GM19467 (cell line): Measurements from ENCODE around the gene PRKG2.

Source experiments
- ATAC-seq: cut with Tn5 transposase; IDR thresholded peaks from one replicate; pipeline ENCODE4 v1.9.1; 2021; ENCODE audit warnings: mild to moderate bottlenecking, moderate library complexity; ENCODE audit not compliant: unreplicated experiment

Gene PRKG2

GRCh38 chr4:81102107-81102506 lies 112.9 kb downstream of the PRKG2 start:
- ATAC-seq, result no peak

GRCh38 chr4:81096566-81096965 lies 118.5 kb downstream of the PRKG2 start:
- ATAC-seq, result no peak

- ATAC-seq, result no peak
Measured at GRCh38 chr4:81095389-81095788, 119.6 kb downstream of the PRKG2 start.

- ATAC-seq, result no peak
Measured at GRCh38 chr4:81093720-81094401, 121.2 kb downstream of the PRKG2 start.

- no peak for ATAC-seq
Measured at GRCh38 chr4:81085979-81086378, 129.0 kb downstream of the PRKG2 start.

- ATAC-seq, result no peak
Measured at GRCh38 chr4:81085291-81085690, 129.7 kb downstream of the PRKG2 start.

GRCh38 chr4:81084634-81085033 lies 130.4 kb downstream of the PRKG2 start:
- no peak for ATAC-seq

- ATAC-seq, result no peak
Measured at GRCh38 chr4:81084029-81084428, 131.0 kb downstream of the PRKG2 start.

- ATAC-seq, result no peak
Measured at GRCh38 chr4:81081156-81081555, 133.9 kb downstream of the PRKG2 start.

- no peak for ATAC-seq
Measured at GRCh38 chr4:81071013-81071412, 144.0 kb downstream of the PRKG2 start.

GRCh38 chr4:81069706-81070331 lies 145.2 kb downstream of the PRKG2 start:
- ATAC-seq, result peak; percentile 95

GRCh38 chr4:81065446-81065845 lies 149.6 kb downstream of the PRKG2 start:
- no peak for ATAC-seq

GRCh38 chr4:81062001-81062400 lies 153.0 kb downstream of the PRKG2 start:
- no peak for ATAC-seq

- ATAC-seq, result no peak
Measured at GRCh38 chr4:81061344-81061730, 153.7 kb downstream of the PRKG2 start.

GRCh38 chr4:81060587-81061343 lies 154.3 kb downstream of the PRKG2 start:
- ATAC-seq, result no peak

- no peak for ATAC-seq
Measured at GRCh38 chr4:81058621-81059020, 156.4 kb downstream of the PRKG2 start.

- peak; percentile 95 for ATAC-seq
Measured at GRCh38 chr4:81052119-81053068, 162.6 kb downstream of the PRKG2 start.

GRCh38 chr4:81049907-81050306 lies 165.1 kb downstream of the PRKG2 start:
- no peak for ATAC-seq

GRCh38 chr4:81049330-81049729 lies 165.7 kb downstream of the PRKG2 start:
- ATAC-seq, result no peak

GRCh38 chr4:81042578-81043365 lies 172.2 kb downstream of the PRKG2 start:
- no peak for ATAC-seq
